SU-DHL-6 (cell line): ENCODE results near the gene TAS2R13.

Experiments used
- CTCF ChIP-seq: fragments of 200-600 bp; sonication (generic); IDR thresholded peaks from one replicate; pipeline ENCODE4 v1.5.1; 2017; ENCODE audit warnings: antibody characterized with exemption, mild to moderate bottlenecking, low read length, moderate library complexity; ENCODE audit not compliant: insufficient read depth, poor library complexity, severe bottlenecking
- EZH2phosphoT487 ChIP-seq: fragments of 200-600 bp; sonication (generic), shearing (Covaris generic); conservative IDR thresholded peaks from 2 replicates; pipeline ENCODE4 v1.6.1; 2018; ENCODE audit warnings: mild to moderate bottlenecking, antibody characterized with exemption, low read length, moderate library complexity, mixed read lengths

- TF ChIP-seq CTCF (no peak), EZH2phosphoT487 (no peak)
Measured at GRCh38 chr12:10957741-10958140, 48.4 kb upstream of the TAS2R13 start.
